ENCODE data around the gene TMEM266.

DNA sequence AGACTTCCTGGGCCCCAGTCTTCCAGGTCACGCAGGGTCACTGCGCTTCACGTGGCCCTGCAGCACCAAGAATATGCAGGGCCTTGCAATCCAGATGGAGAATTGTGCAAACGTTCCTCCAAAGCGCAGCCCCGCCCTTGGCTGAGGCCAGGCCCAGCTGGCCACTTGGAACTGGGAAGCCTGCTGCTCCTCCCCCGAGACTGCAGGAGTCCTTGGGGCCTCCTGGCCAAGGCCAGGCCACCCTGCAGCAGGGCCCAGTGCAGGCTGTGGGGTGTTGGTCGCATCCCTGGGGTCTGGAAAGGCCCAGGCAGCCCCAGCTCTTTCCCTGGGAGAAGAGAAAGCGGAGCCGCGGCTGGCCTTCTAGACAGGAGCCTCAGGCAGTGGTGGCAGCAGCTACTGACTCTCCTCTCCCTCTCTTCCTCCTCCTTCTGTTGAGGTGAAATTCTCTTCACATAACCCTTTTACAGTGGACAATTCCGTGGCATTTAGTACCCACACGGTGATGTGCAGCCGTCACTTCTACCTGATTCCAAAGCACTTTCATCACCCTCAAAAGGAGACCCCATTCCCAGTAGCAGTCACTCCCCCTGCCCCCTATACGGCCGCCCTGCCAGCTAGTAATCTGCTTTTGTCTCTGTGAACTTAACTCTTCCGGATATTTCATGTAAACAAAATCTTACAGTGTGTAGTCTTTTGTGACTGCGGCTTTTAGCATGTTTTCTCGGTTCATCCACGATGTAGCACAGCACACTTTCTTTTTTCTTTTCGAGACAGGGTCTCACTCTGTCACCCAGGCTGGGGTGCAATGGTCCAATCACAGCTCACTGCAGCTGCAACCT lies 103.9 kb downstream of the TMEM266 start:
- TF ChIP-seq, protein P1, sequence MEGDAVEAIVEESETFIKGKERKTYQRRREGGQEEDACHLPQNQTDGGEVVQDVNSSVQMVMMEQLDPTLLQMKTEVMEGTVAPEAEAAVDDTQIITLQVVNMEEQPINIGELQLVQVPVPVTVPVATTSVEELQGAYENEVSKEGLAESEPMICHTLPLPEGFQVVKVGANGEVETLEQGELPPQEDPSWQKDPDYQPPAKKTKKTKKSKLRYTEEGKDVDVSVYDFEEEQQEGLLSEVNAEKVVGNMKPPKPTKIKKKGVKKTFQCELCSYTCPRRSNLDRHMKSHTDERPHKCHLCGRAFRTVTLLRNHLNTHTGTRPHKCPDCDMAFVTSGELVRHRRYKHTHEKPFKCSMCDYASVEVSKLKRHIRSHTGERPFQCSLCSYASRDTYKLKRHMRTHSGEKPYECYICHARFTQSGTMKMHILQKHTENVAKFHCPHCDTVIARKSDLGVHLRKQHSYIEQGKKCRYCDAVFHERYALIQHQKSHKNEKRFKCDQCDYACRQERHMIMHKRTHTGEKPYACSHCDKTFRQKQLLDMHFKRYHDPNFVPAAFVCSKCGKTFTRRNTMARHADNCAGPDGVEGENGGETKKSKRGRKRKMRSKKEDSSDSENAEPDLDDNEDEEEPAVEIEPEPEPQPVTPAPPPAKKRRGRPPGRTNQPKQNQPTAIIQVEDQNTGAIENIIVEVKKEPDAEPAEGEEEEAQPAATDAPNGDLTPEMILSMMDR (IDR thresholded peaks at IDR 0.05) = no peak
- TF ChIP-seq POLR2A (IDR thresholded peaks at IDR 0.05) = no peak

Measured in suprapubic skin (tissue), 3 donors.